ENCODE measurements around the gene ITGB1BP1.
"Not testable (repeated sequence)": the region's sequence is repeated elsewhere in the genome, so short reads cannot be mapped to it uniquely, and the experiment has no call there.

Gene ITGB1BP1

DNA sequence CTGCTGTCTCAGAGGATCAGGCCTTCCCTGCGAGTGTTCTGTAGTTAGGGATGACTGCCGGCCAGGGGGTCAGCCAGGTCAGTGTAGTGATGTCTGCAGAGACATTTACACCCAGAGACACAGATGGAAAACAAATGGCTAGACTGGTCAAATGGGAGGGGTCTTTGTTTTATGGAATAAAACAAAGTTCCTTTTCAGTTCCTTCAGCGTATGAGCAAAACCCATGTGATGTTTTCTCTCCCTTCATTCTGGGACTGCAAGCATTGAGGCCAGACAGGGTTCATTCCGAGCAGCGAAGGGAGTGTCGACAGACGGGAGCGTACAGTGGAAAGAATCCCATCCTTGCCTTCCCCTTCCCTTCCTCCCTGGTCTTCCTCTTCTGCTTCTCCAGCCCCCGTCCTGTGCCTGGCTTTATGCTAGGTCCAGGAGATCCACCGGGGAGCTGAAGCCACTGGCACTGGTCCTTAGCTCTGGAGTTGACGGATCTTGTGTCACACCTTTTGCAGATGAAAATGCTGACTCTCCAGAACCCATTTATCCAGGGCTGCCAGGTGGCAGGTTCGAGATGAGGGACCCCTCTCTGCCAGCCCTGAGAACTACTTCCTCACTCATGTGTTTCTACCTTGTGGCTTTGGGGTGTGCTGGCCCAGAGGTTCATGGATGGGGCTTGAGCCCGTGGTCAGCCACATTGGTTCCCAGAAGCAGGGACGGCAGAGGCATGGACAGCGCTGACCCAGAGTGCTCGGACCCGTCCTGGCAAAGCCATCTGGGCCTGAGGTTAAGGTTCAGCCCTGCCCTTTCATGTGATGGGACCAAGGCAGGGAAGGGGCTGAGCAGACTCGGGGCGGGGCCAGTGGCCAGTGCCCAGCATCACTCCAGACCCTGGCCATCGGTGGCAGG lies 24.2 kb downstream of the ITGB1BP1 start:
- no peak for DNase-seq

DNA sequence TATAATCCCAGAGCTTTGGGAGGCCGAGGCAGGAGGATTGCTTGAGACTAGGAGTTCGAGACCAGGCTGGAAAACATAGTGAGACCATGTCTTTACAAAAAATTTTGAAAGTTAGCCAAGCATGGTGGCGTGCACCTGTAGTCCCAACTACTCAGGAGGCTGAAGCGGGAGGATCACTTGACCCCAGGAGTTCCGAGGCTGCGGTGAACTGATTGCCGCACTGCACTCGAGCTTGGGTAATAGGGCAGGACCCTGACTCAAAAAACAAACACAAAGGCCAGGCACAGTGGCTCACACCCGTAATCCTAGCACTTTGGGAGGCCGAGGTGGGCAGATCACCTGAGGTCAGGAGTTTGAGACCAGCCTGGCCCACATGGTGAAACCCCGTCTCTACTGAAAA lies 25.1 kb downstream of the ITGB1BP1 start:
- DNase-seq = not testable (repeated sequence)

DNA sequence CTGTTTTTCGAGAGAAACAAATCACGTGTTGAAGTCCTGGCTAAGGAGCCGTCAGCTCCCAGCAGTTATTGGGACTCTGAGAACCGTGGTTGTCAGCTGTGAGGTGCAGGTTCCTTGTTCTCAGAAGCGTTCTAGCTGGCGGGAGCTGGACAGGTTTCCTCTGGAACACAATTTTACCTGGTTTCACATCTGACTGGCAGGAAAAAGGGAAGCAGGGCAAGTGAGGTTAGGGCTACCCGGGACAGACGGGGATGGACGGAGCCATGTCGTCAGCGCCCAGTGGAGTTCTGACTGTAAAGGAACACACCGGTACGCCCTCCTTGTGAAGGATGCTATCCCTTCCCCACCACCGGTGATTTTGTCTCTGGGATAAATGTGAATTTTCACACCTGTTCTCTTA lies 26.1 kb downstream of the ITGB1BP1 start:
- no peak for DNase-seq

DNA sequence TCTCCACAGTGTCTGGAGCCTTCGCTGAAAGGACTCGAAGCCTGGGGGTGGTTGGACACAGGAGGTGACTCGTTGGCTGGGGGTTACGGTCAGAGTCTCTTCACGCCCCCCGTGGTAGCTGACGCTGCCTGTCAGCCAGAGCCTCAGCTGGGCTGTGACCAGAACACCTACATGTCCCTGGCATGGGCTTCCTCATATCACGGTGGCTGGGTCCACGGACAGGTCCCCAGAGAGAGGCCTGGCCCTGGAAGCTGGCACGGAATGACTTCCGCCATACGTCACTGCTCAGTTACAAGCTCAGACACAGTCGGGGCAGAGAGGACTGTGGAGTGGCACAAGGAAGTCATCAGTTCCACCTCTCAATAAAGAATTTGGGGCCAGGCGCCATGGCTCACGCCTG lies 28.5 kb downstream of the ITGB1BP1 start:
- no peak for DNase-seq

DNA sequence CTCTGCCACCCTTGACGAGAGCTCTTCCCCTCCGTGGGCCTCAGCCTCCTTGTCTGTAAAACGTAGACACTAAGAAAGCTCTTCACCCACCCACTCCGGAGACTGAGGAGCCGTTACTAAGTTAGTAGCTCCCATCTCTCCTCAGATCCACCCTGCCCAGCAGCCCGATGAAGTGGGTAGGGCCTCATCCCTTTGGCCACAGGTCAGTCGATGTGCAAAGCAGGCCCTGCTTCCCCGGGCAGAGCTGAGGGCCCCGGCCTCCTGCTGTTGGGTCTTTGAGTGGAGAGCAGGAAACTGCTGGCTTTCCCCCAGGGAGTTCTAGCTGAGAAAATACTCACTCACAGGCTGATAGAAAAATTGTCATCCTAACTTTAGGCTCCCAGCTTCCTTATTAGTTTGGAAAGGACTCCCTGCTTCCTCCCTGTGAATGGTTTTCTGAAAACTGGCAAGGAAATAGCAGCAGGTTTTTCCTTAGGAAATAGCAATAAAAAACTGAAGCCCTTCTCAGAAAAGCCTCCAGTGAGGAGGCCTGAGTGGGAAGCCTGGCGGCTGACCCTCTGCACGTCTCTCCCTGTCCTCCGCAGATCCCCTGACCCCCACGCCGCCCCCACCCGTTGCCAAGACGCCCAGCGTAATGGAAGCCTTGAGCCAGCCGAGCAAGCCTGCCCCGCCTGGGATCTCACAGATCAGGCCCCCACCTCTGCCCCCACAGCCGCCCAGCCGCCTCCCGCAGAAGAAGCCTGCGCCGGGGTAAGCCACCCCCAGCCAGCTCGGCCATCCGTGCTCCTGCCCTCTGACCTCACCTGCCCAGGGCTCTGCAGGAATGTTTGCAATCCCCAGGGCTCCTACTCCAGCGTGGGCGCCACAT lies 30.2 kb downstream of the ITGB1BP1 start:
- no peak for DNase-seq

DNA sequence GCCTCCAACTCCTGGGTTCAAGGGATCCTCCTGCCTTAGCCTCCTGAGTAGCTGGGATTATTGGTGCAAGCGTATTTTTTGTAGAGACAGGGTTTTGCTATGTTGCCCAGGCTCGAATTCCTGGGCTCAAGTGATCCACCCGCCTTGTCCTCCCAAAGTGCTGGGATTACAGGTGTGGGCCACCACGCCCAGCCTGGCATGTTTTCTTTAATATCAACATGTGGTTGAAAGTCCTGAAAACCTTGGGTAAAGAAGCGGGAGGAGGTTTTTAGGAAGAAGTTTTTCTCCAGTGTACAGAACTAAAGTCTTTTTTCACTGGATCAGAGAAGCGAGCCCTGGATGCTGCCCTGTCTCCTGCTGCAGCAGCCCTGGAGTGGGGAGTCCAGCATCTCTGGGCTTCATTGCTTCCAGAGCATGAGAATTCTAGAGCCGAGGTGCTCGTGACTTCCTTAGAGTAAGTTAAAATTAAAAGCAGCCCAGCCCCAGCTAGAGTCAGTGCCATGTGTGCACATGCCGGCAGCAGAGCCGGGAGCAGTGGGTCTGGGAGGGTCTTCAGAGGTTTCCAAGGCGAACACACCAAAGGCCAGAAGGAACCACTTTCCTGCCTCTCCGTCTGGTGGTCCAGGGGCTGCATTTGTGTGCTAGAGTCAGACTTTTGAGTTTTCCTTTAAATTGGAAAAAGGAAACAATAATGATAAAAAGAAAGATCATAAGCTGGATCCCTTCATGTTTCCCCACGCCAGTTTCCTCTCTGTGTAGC lies 31.2 kb downstream of the ITGB1BP1 start:
- no peak for DNase-seq

DNA sequence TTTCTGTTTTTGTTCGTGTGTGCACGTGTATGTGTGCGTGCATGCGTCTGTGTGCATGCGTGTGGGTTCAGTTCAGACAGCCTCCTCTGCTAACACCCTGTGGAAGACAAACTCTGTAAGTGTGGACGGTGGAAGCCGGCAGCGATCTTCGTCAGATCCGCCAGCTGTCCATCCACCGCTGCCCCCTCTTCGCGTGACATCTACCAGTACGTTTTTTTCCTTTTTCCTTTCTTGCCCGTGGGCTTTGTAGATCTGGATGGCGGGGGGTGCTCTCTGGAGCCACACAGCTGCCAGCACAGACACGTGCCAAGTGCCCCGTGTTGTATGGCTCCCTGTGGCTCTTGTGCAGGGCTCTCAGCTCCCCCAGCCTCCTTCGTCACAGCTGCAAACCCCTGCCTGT lies 32.3 kb downstream of the ITGB1BP1 start:
- DNase-seq = no peak

DNA sequence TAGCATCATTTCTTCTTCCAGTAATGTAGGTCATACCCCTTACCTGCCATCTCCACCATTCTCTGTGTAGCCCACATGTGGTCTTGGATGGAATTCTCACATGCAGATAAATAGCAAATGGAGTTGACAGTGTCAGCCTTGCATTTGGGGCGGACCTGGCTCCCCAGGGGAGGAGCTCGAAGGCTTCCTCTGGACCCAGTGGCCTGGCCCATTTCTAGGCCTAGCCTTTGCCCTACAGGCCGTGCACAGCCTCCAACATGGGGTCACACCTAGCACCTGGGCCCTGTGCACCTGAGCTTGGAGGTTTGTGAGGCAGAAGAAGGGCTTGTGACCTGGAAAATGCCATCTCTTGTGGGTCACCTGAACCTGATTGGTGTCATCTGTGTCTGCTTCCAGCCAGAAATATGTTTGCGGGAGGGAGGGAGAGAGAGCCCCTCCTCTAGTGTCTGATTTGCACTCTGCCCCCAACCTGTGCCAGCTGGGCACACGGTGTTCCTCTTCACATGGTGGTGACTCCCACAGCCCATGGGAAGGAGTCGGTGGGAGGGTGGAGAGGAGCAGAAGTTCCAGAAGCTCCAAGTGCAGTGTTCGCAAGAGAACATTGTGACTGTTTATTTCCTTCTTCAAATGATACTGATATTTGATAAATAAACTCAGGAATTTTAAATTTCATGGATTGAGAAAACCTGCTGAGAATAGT lies 33.0 kb downstream of the ITGB1BP1 start:
- no peak for DNase-seq

DNA sequence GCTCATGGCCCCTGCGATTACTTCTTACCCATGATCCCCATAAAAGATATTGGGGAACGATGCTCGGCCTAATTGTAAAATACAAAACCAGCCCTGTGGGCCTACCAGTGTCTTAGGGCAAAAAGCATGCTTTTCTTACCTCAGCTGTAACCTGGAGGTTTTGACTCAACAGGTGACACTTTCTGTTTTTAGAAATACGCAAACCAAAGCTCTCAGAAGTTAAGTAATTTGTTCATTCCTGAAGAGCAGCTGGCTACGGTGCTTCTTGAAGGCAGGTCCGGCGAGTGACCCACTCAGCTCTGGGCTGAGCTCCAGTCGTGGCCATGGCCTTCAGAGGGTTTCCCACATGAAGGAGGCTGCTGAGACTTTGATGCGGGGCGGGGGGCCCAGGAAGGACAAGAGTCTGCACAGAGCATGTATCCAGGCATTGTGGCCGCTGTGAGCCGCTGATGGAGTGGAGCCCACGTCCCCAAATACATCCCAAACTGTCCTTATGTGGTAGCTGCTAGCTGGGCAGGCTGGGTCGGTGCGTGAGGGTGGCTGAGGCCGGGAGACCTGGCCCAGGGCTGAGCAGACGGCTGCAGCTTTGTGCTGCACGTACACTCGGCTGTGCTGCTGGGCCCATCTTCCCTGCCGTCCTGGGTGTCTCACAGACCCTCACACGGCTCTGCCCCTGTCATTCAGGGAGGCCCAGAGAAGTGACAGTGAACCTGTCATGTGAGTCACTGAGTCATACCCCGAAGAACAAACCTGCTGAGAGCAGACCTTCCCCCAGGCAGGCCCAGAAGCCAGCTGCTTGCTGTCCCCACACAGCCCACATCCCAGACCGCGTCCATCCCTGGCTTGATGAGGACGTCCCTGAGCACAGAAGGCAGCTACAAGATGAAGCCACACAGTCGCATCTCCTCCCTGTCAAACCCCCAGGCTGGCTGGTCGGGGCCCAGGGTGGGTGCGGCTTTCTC lies 34.1 kb downstream of the ITGB1BP1 start:
- no peak for DNase-seq

DNA sequence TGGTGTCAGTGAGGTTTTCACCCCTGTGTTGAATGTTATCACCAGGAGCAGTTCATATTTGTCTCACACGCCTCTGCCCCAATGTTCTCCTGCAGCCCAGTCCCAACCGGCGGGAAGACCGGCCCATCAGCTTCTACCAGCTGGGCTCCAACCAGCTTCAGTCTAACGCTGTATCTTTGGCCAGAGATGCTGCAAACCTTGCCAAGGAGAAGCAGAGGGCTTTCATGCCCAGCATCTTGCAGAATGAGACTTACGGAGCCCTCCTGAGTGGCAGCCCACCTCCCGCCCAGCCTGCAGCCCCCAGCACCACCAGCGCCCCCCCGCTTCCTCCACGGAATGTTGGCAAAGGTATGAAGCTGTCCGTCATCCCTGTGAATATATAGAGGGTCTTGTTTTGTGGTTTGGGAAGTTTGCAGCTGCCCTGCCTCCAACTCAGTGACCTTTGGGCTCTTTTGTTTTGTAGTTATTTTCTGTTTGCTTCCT lies 35.1 kb downstream of the ITGB1BP1 start:
- no peak for DNase-seq

DNA sequence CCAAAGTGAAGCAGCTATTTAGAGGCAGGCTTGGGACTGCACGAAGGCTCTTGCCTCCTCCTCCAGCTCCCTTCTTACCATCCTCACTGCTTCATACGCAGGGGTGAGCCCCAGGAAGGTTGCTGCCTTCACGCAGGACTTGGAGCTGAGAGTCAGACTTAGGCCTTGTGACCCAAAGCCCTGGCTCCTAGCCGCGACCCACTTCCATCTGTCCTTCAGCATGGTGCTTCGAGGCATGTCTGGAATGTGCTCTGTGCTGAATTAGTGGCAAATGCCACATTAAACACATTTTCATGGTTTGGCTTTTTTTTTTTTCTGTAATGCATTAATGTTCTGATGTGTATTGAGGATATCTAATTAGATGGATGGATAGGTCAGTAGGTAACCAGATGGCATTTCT lies 37.5 kb downstream of the ITGB1BP1 start:
- no peak for DNase-seq

DNA sequence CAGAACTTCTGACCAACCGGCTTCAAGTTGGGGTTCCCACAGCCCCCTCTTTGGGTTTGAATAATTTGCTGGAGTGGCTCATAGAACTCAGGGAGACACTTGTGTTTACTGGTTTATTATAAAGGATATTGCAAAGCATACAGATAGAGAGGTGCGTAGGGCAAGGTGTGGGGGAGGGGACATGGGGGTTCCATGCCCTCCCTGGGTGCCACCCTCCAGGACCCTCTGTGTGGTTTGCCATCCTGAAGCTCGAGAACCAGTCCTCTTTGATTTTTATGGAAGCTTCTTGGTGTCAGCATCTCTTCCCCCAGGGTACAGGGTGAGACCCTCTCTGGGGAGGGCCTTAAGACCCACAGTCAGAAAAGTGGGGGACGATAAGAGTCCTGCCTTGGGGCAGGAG lies 38.8 kb downstream of the ITGB1BP1 start:
- DNase-seq = no peak

DNA sequence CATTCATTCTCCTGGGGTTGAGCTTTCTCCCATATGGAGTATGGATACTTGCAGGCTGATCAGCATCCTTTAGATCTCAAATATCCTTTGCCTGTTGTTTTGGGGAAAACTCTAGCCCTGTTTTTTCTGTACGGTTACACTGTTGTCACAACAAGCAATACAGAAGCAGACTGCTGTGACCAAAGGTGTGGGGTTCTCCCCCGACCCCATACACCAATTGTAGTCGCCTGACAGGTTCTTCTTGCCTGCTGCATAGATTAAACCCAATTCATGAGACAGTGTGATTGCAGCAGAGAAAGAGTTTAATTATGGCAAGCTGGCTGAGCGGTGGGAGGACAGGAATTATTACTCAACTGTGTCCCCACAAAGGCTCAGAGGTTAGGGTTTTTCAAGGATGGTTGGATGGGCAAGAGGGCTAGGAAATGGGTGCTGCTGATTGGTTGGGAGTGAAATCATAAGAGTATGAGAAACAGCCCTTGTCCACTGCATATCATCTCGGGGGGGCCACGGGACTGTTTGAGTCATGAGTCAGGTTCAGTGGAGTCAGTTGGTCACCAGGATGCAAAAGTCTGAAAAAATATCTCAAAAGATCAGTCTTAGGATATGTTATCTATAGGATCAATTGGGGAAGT lies 40.6 kb downstream of the ITGB1BP1 start:
- DNase-seq = no peak

DNA sequence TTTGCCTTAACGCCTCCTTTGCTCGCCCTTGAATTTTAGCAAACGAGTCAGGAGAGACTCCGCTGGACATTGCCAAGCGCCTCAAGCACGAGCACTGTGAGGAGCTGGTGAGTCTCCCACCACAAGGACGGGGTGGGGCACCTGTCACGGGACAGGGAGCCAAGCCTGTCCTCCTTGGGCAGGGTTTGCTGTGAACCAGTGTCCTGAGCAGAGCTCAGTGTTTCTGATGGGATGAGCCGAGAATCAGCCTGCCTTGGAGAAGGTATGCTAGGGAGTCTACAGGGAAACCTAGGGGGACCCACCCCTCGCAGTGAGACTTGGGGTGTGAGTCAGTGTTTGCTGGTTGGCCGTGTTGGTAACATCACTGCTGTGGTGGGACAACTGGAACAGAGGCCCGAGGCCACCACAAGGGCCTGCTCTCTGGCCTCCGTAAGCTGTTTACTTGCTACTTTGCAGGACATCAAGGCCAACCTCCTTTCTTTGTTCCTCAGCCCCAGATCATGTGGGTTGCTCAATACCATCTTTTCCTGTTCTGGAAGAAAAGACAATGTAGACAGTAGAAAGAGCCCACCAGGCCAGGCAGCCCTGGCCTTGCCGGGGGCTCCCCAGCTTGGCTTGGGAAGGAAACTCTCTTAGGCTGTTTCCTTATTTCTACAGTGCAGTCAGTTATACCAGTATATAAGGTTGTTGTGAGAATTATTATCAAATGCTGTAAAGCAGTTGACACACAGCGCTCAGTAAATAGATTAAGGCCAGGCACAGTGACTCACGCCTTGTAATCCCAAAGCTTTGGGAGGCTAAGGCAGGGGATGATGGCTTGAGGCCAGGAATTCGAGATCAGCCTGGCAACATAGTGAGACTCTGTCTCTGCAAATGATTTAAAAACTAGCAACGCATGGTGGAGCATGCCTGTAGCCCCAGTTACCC lies 42.4 kb downstream of the ITGB1BP1 start:
- DNase-seq = no peak

DNA sequence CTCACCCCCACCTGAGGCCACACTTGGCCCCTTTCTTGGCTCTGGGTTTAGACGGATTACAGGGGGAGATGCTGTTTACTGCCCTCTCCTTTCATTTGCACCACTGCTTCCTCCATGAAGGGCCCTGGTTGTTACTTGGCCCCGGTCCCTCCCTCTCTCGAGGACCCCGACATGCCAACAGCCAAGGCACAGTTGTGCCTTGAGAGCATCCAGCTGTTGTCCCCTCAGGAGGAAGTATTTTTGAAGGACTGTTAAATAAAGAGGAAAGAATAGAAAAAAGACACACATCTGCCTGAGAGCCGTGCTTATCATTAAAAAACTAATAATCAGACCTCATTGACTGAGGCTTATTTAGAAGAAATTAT lies 44.0 kb downstream of the ITGB1BP1 start:
- DNase-seq = no peak

DNA sequence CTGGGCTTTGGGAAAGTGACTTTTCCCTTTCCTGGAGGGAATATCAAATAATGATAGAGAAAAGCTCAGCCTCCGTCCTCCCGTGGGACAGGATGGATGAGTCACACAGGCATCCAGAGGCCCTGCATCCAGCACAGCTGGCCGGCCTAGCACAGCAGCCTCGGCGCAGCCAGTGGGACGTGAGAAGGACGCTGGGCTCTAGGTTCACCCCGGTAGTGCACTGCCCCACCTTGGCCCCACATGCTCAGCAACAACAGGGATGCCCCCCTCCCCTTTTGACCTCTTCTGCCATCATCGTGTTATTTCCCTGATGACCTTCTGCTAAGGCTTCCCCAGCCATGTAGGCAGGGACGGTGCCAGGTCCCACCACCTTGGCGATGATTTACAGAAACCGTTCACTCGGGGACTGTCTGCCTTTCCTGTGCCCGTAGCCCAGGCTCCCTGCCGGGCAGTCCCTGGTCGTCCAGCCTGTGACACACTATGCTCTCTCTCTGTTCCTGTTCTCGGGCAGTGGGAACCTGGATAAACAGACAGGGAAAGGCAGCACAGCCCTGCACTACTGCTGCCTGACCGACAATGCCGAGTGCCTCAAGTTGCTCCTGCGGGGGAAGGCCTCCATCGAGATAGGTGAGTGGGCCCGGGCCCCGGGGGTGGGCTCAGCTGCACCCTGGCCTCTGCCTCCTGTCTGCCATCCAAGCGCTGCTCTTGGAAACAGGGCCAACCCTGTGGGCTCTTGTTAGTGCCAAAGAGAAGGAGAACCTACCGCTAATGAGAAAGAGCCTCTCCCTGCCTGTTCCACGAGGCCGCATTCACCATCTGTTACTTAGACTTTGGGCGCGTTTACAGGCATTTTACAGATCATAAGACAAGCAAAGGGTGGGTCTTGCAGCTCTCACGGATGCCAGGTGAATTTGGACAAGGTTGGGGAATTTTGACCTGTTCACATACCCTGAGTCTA lies 44.6 kb downstream of the ITGB1BP1 start:
- no peak for DNase-seq

DNA sequence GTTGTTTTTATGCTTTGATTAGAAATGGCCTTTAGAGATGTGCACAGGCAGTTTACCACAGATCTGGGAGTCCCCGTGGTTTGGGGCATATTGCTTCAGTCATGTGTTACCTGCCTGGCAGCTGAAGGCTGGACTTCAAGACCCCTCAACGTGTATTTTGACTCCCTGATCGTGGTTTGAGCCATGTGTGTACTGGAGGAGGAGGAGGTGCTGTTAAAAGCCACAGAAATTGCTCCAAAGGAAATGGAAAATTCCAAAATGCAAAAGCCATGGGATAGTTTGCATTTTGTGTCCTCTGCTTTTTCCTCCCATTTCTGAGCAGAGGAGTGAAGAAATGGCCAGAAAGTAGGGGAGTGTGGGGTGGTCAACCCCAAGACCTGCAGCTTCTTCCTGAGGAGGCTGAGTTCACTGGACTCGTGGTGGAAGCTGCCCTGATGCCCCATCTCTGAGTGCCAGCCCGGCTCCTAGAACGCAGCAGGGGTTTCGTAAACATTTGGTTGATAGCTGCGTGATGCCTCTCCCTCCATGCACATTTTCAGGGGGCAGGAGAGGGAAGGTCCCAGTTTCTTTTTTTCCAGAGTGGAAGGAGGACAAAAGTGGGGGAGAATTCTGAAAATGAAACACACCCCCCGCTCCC lies 45.7 kb downstream of the ITGB1BP1 start:
- DNase-seq = no peak

Data from stimulated activated CD4-positive, alpha-beta T cell treated with anti-CD3 and anti-CD28 coated beads, Interleukin-15, amount 100 ng/mL, for 24 hours (primary cell).